Endodermal cell (in vitro differentiated cells): ENCODE results near the gene SIX4. TPM values are rescaled to one million over a fixed set of nuclear protein-coding genes. Genes with fewer than 3 reads are reported as not detected.

ENCODE experiments used
- DNase-seq: peaks from one replicate; pipeline ENCODE4 v3.0.0-alpha.2; 2017
- H3K27ac ChIP-seq: 2 replicates; pipeline ENCODE4 v1.5.1; 2013; ENCODE audit warnings: mild to moderate bottlenecking, low read depth, low read length, moderate library complexity
- H3K27me3 ChIP-seq: 2 replicates; pipeline ENCODE4 v1.6.1; 2013; ENCODE audit warnings: mild to moderate bottlenecking, low read length, moderate library complexity; ENCODE audit not compliant: insufficient read depth, control insufficient read depth, poor library complexity, severe bottlenecking
- H3K36me3 ChIP-seq: 2 replicates; pipeline ENCODE4 v1.7.0; 2013; ENCODE audit warnings: mild to moderate bottlenecking, low read length, moderate library complexity; ENCODE audit not compliant: control insufficient read depth, insufficient read depth
- H3K4me1 ChIP-seq: one replicate; pipeline ENCODE4 v1.7.0; 2013; ENCODE audit warnings: low read length; ENCODE audit not compliant: control insufficient read depth, insufficient read depth
- H3K4me3 ChIP-seq: 2 replicates; pipeline ENCODE4 v1.5.1; 2013; ENCODE audit warnings: mild to moderate bottlenecking, low read length, moderate library complexity
- H3K9ac ChIP-seq: 2 replicates; pipeline ENCODE4 v1.6.1; 2013; ENCODE audit warnings: mild to moderate bottlenecking, low read length, moderate library complexity; ENCODE audit not compliant: poor library complexity, severe bottlenecking; ENCODE audit errors: extremely low read depth
- H3K9me3 ChIP-seq: 2 replicates; pipeline ENCODE4 v1.6.1; 2013; ENCODE audit warnings: mild to moderate bottlenecking, low read length, moderate library complexity; ENCODE audit not compliant: control insufficient read depth
- H3K27ac Mint-ChIP-seq: 2 replicates; pipeline ENCODE4 v1.8.0; 2020; ENCODE audit warnings: mixed read lengths
- H3K27me3 Mint-ChIP-seq: 2 replicates; pipeline ENCODE4 v1.8.0; 2021; ENCODE audit warnings: mild to moderate bottlenecking, mixed read lengths; ENCODE audit not compliant: insufficient read depth
- H3K36me3 Mint-ChIP-seq: 2 replicates; pipeline ENCODE4 v1.8.0; 2020; ENCODE audit warnings: low read depth, mixed read lengths
- H3K4me1 Mint-ChIP-seq: 2 replicates; pipeline ENCODE4 v1.8.0; 2020; ENCODE audit warnings: mixed read lengths
- H3K4me3 Mint-ChIP-seq: 2 replicates; pipeline ENCODE4 v1.8.0; 2020; ENCODE audit warnings: mild to moderate bottlenecking, moderate library complexity, mixed read lengths
- H3K9me3 Mint-ChIP-seq: 2 replicates; pipeline ENCODE4 v1.8.0; 2020; ENCODE audit warnings: mild to moderate bottlenecking, mixed read lengths
- CTCF ChIP-seq: fragments of 200-600 bp; sonication (generic); conservative IDR thresholded peaks from 2 replicates; pipeline ENCODE4 v1.5.0; 2021; ENCODE audit warnings: antibody characterized with exemption, mild to moderate bottlenecking
- WGBS, 2 experiments: methylation state at CpG; one replicate each; pipeline versions ENCODE4 v1.1.5 to v1.1.7; 2013; ENCODE audit warnings: missing lambda C conversion rate in 2 of 2, mixed read lengths in 1 of 2; ENCODE audit not compliant: insufficient coverage in 1 of 2, insufficient read length in 1 of 2; 5-methylcytosine and 5-hydroxymethylcytosine counted together
- long read RNA-seq, 4 experiments: library from polyadenylated mRNA in 2 of 4; library from RNA in 1 of 4; library from capped mRNA in 1 of 4; stranded (forward) in 3 of 4; unstranded in 1 of 4; transcript quantifications; one replicate each; pipeline ENCODE4 v2.0.0, GENCODE V29; 2020 to 2021; ENCODE audit warnings: inconsistent platforms in 1 of 4
- polyA plus RNA-seq, 2 experiments: library from polyadenylated mRNA; stranded (reverse); fragments of 50-300 nt; gene quantifications; one replicate each; pipeline ENCODE4 v1.2.3, GENCODE V29; 2013
- total RNA-seq, 2 donors: library from RNA; stranded (reverse); fragmentation: NEBNext Ultra II Directional in 1 of 2; extraction: Animal tissue kit (Norgen Biotek cat#: 25700) in 1 of 2; gene quantifications; 2 replicates in 1 of 2; 3 replicates in 1 of 2; pipeline ENCODE4 v1.2.1, GENCODE V29; 2021

Gene SIX4
- 1 to 10 TPM; 5.6 to 9.8 TPM for total RNA-seq
- 8.8 TPM for polyA plus RNA-seq (2013, experiment 1 of 2)
- 9.7 TPM for polyA plus RNA-seq (2013, experiment 2 of 2)
- long read RNA-seq, experiment 1, result 0 reads
- long read RNA-seq, experiment 2, full-length matches to known transcripts, result 1 of 8 reads
- long read RNA-seq, experiment 2, partial matches to known transcripts, result 0 of 8 reads
- long read RNA-seq, experiment 2, other reads (novel, unspliced or antisense), result 7 of 8 reads
- long read RNA-seq, experiment 3, result 0 reads
- long read RNA-seq, experiment 4, result 0 reads

GRCh38 chr14:60723907-60724618, at the start of gene SIX4:
TSS of gene SIX4 (minus strand) at chr14:60724351. CDS start at chr14:60724074, 277 bp downstream.
- Mint-ChIP-seq H3K4me3 (peak within 1 kb of the TSS; percentile 86), H3K27me3 (peaks cover 44% of the 10 kb centered on the region), H3K27ac (peak within 1 kb of the TSS; percentile 89), H3K9me3 (peaks cover 6% of the 10 kb centered on the region), H3K4me1 (peaks cover 27% of the 10 kb centered on the region), H3K36me3 (peaks cover 2% of the 10 kb centered on the region)
- peak within 1 kb of the TSS; percentile 57 for H3K27ac ChIP-seq
- peak within 1 kb of the TSS; percentile 83 for H3K4me3 ChIP-seq
- peaks cover 17% of the 10 kb centered on the region for H3K27me3 ChIP-seq
- no peak for TF ChIP-seq CTCF
- H3K36me3 ChIP-seq, result peaks cover 11% of the 10 kb centered on the region
- peak within 1 kb of the TSS; percentile 37 for H3K9ac ChIP-seq
- peak; percentile 95 for DNase-seq
- 0% methylated on average over 2 to 32 of the region's 36 CpGs for WGBS, 2 experiments
- peaks cover 8% of the 10 kb centered on the region for H3K4me1 ChIP-seq
- H3K9me3 ChIP-seq, result no peaks in the 10 kb centered on the region

- no peak overlapping the region for H3K4me3 Mint-ChIP-seq
- no peaks in the 10 kb centered on the region for H3K36me3 ChIP-seq
- H3K9me3 Mint-ChIP-seq, result no peaks in the 10 kb centered on the region
- no peaks in the 10 kb centered on the region for H3K4me1 ChIP-seq
- H3K27me3 ChIP-seq, result no peaks in the 10 kb centered on the region
- no peak for TF ChIP-seq CTCF
- H3K27ac ChIP-seq, result no peak overlapping the region
- no peaks in the 10 kb centered on the region for H3K36me3 Mint-ChIP-seq
- no peak overlapping the region for H3K9ac ChIP-seq
- H3K27me3 Mint-ChIP-seq, result no peaks in the 10 kb centered on the region
- no peak overlapping the region for H3K4me3 ChIP-seq
- no peak overlapping the region for H3K27ac Mint-ChIP-seq
- DNase-seq, result no peak
- no peaks in the 10 kb centered on the region for H3K9me3 ChIP-seq
- H3K4me1 Mint-ChIP-seq, result no peaks in the 10 kb centered on the region
Measured at GRCh38 chr14:60773558-60773957, 49.4 kb upstream of the SIX4 start.

DNA sequence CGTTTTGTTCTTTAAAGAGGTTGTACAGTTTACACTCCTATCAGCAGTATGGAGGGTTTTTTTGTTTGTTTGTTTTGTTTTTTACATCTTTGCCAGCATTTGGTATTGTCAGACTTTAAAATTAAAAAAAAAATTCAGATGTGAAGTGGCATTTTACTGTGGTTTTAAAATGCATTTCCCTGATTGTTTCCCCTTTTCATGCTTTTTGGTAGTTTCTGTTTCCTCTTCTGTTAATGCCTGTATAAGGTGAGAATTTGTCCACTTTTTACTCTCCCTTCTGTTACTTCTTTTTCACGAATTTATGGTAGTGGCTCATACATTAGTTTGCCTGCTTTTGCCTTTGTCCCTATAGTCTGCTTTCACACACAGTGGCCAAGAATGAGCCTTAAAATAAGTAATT, 47.0 kb upstream of the SIX4 start:
- Mint-ChIP-seq H3K4me3 (no peak overlapping the region), H3K27ac (no peak overlapping the region), H3K4me1 (no peaks in the 10 kb centered on the region), H3K36me3 (no peaks in the 10 kb centered on the region), H3K9me3 (no peaks in the 10 kb centered on the region), H3K27me3 (no peaks in the 10 kb centered on the region)
- 43% methylated on average over 2 of the region's 2 CpGs; no CpG with 5 or more reads in 1 of the 2 experiments for WGBS, 2 experiments
- H3K36me3 ChIP-seq, result no peaks in the 10 kb centered on the region
- H3K27ac ChIP-seq, result no peak overlapping the region
- no peak overlapping the region for H3K4me3 ChIP-seq
- no peaks in the 10 kb centered on the region for H3K27me3 ChIP-seq
- no peaks in the 10 kb centered on the region for H3K4me1 ChIP-seq
- no peak overlapping the region for H3K9ac ChIP-seq
- DNase-seq, result no peak
- TF ChIP-seq CTCF, result no peak
- H3K9me3 ChIP-seq, result no peaks in the 10 kb centered on the region
